ENCODE data around the gene SERGEF. TPM values are rescaled to one million over a fixed set of nuclear protein-coding genes. Genes with fewer than 3 reads are reported as not detected.

SERGEF gene
- total RNA-seq, 4 donors from 2014 or later: 42.1 to 61.6 (median 53.9) TPM

DNA sequence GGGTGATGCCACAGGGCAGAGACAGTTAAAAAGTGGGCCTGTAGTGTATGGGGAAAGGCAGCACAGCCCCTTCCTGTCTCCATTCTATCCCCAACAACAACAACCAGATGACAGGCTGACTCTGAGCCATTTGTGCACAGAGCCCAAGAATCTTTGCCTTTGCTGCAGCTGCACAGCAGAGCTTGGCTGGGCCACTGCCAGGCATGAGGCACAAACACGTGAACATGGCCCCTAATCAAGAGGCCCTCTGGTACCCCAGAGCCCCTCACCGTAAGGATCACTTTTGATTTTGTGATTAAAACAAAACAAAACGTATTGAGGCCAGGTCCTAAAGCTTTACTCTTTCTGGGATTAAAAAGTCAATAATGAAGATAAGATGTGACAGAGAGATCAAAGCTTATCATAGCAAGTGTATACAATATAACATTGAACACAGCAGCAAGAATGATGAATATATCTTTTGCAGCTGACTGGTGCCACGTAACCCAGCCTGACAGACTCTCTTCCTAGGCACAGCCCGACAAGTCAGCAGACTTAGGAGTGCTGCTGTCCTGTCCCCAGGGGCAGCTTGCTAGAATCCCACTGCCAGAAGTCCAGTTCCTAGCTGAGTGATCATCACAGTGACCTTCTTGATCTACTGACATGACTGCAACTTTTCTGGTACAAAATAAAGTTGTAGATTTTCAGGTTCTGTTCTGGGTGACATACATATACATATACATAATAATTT lies 117.8 kb downstream of the SERGEF start:
- no peak for DNase-seq (ENCODE audit: low spot score in 2 of 2)
- 60 to 70% methylated on average over 5 of the region's 5 CpGs for WGBS, 2 donors
- no peaks in the 10 kb centered on the region for H3K4me1 ChIP-seq
- H3K27me3 ChIP-seq: no peaks in the 10 kb centered on the region
- peaks cover 0 to 15% (median 0%) of the 10 kb centered on the region in 3 donors for H3K36me3 ChIP-seq
- TF ChIP-seq EP300 (IDR thresholded peaks at IDR 0.05) (no peak), POLR2A (IDR thresholded peaks at IDR 0.05) (no peak)
- TF ChIP-seq, protein P1, sequence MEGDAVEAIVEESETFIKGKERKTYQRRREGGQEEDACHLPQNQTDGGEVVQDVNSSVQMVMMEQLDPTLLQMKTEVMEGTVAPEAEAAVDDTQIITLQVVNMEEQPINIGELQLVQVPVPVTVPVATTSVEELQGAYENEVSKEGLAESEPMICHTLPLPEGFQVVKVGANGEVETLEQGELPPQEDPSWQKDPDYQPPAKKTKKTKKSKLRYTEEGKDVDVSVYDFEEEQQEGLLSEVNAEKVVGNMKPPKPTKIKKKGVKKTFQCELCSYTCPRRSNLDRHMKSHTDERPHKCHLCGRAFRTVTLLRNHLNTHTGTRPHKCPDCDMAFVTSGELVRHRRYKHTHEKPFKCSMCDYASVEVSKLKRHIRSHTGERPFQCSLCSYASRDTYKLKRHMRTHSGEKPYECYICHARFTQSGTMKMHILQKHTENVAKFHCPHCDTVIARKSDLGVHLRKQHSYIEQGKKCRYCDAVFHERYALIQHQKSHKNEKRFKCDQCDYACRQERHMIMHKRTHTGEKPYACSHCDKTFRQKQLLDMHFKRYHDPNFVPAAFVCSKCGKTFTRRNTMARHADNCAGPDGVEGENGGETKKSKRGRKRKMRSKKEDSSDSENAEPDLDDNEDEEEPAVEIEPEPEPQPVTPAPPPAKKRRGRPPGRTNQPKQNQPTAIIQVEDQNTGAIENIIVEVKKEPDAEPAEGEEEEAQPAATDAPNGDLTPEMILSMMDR (IDR thresholded peaks at IDR 0.05): no peak
- H3K27ac ChIP-seq: no peak overlapping the region
- H3K9me3 ChIP-seq: no peaks in the 10 kb centered on the region
- H3K4me3 ChIP-seq: no peak overlapping the region

DNA sequence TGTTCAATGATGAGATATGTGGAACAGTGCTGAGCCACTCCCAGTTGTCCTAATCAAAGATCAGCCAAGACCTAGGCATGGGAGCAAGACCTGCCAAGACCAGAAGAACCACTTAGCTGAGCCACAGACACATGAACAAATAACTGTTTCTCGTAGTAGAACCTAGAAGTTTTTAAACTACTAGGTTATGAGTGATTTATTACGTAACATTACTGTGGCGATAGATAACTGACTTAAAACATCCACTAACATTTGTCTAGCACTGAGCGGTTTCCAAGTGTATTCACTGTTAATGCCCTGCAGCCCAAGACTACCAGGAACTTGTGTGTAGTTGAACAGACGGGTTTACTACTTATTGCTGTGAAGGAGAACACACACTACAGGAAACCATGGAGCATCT lies 120.4 kb downstream of the SERGEF start:
- DNase-seq (ENCODE audit: low spot score in 2 of 2): no peak
- TF ChIP-seq EP300 (IDR thresholded peaks at IDR 0.05) (no peak), POLR2A (IDR thresholded peaks at IDR 0.05) (no peak)
- TF ChIP-seq, protein P1 (IDR thresholded peaks at IDR 0.05): no peak
- WGBS, 2 donors: 94 to 95% methylated on average over 5 of the region's 5 CpGs

DNA sequence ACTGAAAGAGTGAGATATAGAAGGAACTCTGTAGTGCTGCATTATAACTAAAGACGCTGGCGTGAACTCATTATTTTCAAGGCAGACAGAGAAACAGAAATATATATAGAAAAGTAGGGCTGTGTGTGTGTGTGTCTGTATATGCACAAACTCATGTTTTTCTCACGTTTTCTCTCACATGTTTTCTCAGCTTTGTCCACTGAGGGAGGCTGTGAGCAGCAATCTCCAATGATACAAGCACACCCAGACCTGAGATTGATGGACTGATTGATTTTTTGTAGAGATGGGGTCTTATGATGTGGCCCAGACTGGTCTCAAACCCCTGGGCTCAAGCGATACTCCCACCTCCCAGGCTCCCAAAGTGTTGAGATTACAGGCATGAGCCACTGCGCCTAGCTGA lies 122.5 kb downstream of the SERGEF start:
- TF ChIP-seq, protein P1 (IDR thresholded peaks at IDR 0.05): no peak
- TF ChIP-seq EP300 (IDR thresholded peaks at IDR 0.05) (no peak), POLR2A (IDR thresholded peaks at IDR 0.05) (no peak)
- Histone ChIP-seq H3K27ac (no peak overlapping the region), H3K4me1 (no peaks in the 10 kb centered on the region), H3K4me3 (no peak overlapping the region), H3K36me3 (peaks cover 0 to 11% (median 0%) of the 10 kb centered on the region in 3 donors), H3K27me3 (no peaks in the 10 kb centered on the region), H3K9me3 (no peaks in the 10 kb centered on the region)
- WGBS, 2 donors: 90 to 92% methylated on average over 5 of the region's 5 CpGs
- no peak for DNase-seq (ENCODE audit: low spot score in 2 of 2)

More for the DNA sequence above, 120.4 kb downstream of the SERGEF start:
- H3K4me1 ChIP-seq: no peaks in the 10 kb centered on the region
- no peaks in the 10 kb centered on the region for H3K27me3 ChIP-seq
- no peaks in the 10 kb centered on the region for H3K9me3 ChIP-seq
- peaks cover 0 to 11% (median 0%) of the 10 kb centered on the region in 3 donors for H3K36me3 ChIP-seq
- H3K4me3 ChIP-seq: no peak overlapping the region
- H3K27ac ChIP-seq: no peak overlapping the region

DNA sequence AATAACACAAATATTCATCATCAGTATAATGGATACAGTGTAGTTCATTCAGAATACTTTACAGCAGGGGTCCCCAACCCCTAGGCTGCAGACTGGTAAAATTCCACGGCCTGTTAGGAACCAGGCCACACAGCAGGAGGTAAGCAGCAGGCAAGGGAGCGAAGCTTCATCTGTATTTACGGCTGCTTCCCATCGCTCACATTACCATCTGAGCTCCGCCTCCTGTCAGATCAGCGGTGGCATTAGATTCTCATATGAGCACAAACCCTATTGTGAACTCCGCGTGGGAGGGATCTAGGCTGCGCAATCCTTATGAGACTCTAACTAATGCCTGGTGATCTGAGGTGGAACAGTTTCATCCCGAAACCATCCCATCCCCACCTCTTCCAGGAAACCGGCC lies 125.1 kb downstream of the SERGEF start:
- Histone ChIP-seq H3K4me3 (no peak overlapping the region), H3K36me3 (peaks cover 0 to 8% (median 0%) of the 10 kb centered on the region in 3 donors), H3K4me1 (no peaks in the 10 kb centered on the region), H3K27me3 (no peaks in the 10 kb centered on the region), H3K9me3 (no peaks in the 10 kb centered on the region), H3K27ac (no peak overlapping the region)
- no peak for DNase-seq (ENCODE audit: low spot score in 2 of 2)
- 64 to 70% methylated on average over 11 of the region's 11 CpGs for WGBS, 2 donors
- no peak for TF ChIP-seq EP300 (IDR thresholded peaks at IDR 0.05)
- TF ChIP-seq, protein P1 (IDR thresholded peaks at IDR 0.05): no peak
- TF ChIP-seq POLR2A (IDR thresholded peaks at IDR 0.05): no peak

DNA sequence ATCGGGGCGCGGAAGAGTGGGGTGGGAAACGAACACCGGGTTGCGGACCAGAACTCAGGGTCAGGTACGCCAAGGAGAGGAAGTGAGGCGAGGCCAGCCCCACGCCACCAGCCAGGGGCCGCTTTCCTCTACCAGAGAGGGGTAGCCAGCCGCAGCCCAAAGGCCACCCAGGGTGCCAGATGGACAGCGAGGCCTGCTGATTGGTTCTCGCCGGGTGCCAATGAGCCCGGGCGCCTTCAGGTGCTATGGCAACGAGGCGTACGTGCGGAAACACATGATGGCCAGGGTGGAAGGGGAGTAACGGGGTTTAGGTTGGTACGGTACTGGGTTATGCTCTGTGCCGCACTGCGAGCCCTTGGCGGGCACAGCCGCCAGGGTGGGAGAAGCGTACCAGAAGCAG lies 128.9 kb downstream of the SERGEF start:
- 95 to 97% methylated on average over 27 of the region's 27 CpGs for WGBS, 2 donors
- Histone ChIP-seq H3K36me3 (no peaks in the 10 kb centered on the region), H3K4me1 (no peaks in the 10 kb centered on the region), H3K4me3 (no peak overlapping the region), H3K27me3 (no peaks in the 10 kb centered on the region), H3K27ac (no peak overlapping the region), H3K9me3 (no peaks in the 10 kb centered on the region)
- TF ChIP-seq, protein P1 (IDR thresholded peaks at IDR 0.05): no peak
- no peak for TF ChIP-seq EP300 (IDR thresholded peaks at IDR 0.05)
- no peak for TF ChIP-seq POLR2A (IDR thresholded peaks at IDR 0.05)
- no peak for DNase-seq (ENCODE audit: low spot score in 2 of 2)

Measured in tibial nerve (tissue), 4 donors.